ENCODE results near the gene FOXN3.

DNA sequence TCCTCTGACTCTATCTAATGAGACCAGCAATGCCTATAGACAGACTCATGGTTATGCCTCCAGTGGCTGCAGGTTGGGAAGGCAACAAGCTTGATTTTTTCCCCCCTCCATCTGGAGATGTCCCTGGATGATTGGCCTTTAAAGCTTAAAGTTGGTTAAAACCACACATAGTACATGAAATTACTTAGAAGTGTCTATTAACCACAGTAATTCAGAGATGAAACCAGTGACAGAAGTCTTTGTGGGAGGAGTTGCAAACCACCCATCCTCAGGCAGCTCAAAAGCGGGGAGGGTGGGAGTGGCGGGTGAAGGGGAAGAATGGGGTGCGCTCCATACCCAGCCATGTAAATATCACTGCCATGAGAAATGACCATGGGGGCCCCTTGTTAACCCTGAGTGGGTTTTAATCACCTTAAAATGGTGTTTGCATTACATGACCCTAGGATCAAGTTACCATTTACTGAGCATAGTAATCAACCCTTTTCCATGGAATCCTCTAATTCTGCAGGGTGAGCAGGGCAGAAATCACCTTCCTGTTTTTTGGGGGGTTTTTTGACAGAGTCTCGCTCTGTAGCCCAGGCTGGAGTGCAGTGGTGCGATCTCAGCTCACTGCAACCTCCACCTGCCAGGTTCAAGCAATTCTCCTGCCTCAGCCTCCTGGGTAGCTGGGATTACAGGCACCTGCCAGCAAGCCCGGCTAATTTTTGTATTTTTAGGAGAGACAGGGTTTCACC is 133.5 kb downstream of the FOXN3 start:
- no peak for TF ChIP-seq POLR2AphosphoS5 (IDR thresholded peaks at IDR 0.05; ENCODE audit: low read depth, low read length)
- TF ChIP-seq POLR2A (IDR thresholded peaks at IDR 0.05; ENCODE audit: low read depth, low read length), result no peak

Data from GM12892 (cell line).